Testis (tissue), 3 donors: ENCODE data around the gene ZBTB20. TPM values are rescaled to one million over a fixed set of nuclear protein-coding genes. Genes with fewer than 3 reads are reported as not detected.

Experiments used
- DNase-seq: peaks from one replicate; pipeline ENCODE4 v3.0.0-alpha.2; 2019
- H3K27ac ChIP-seq, 2 donors: fragments of 200-600 bp; sonication (generic); one replicate each; pipeline ENCODE4 v1.5.1; 2019
- H3K27me3 ChIP-seq: fragments of 200-600 bp; sonication (generic); one replicate; pipeline ENCODE4 v1.5.1; 2019
- H3K36me3 ChIP-seq: fragments of 200-600 bp; sonication (generic); one replicate; pipeline ENCODE4 v1.5.1; 2017; ENCODE audit warnings: low read depth; ENCODE audit errors: missing control alignments
- H3K4me1 ChIP-seq: fragments of 200-600 bp; sonication (generic); one replicate; pipeline ENCODE4 v1.5.1; 2019
- H3K4me3 ChIP-seq, 2 donors: fragments of 200-600 bp; sonication (generic); one replicate each; pipeline ENCODE4 v1.5.1; 2017 to 2019
- H3K9me3 ChIP-seq: fragments of 200-600 bp; sonication (generic); one replicate; pipeline ENCODE4 v1.5.1; 2017
- CTCF ChIP-seq, 3 experiments: fragments of 450-650 bp in 2 of 3; fragments of 200-600 bp in 1 of 3; sonication (generic) in 1 of 3; IDR thresholded peaks; one replicate each; pipeline ENCODE4 v1.5.1; 2016 to 2019; ENCODE audit warnings: antibody characterized with exemption in 3 of 3, mild to moderate bottlenecking in 2 of 3, moderate library complexity in 1 of 3
- POLR2A ChIP-seq: fragments of 450-650 bp; IDR thresholded peaks from one replicate; pipeline ENCODE4 v1.6.1; 2017; ENCODE audit warnings: antibody characterized with exemption, mild to moderate bottlenecking, moderate library complexity
- WGBS, 2 donors: methylation state at CpG; one replicate each; pipeline ENCODE4 v1.1.5; 2018; 5-methylcytosine and 5-hydroxymethylcytosine counted together
- intact Hi-C: fragments of 100-400 bp; cut with DNase I; formaldehyde crosslinking; loops from one replicate; pipeline ENCODE4 v1.15.1; 2023; ENCODE audit warnings: low total_unique reads
- polyA plus RNA-seq: library from polyadenylated mRNA; stranded (reverse); fragments of 350-450 nt; fragmentation: Illumina TruSeq; extraction: RNeasy Lipid Tissue Mini Kit (QIAGEN cat#74804); gene quantifications from one replicate; pipeline ENCODE4 v1.2.3, GENCODE V29; 2014; ENCODE audit warnings: low read depth, low replicate concordance; ENCODE audit not compliant: insufficient read depth
- total RNA-seq, 2 donors: library from RNA; depleted of rRNA; stranded (reverse); fragments of >200 nt; gene quantifications; one replicate each; pipeline ENCODE4 v1.2.3, GENCODE V29; 2016

The ZBTB20 gene
- total and polyA plus RNA-seq, 3 donors from 2014 or later = 36.8 to 179 (median 126) TPM

- 29 to 42% methylated on average over 2 of the region's 2 CpGs for WGBS, 2 donors
- TF ChIP-seq POLR2A (no peak), CTCF (IDR thresholded peaks at IDR 0.05) (no peak)
- H3K9me3 ChIP-seq = no peaks in the 10 kb centered on the region
- no peaks in the 10 kb centered on the region for H3K36me3 ChIP-seq
- DNase-seq = no peak
- peak overlapping the region in 1 of 2 donors; percentile 4 for H3K27ac ChIP-seq
- H3K4me1 ChIP-seq = no peaks in the 10 kb centered on the region
- no peaks in the 10 kb centered on the region for H3K27me3 ChIP-seq
- no peak overlapping the region for H3K4me3 ChIP-seq
- intact Hi-C loops = no loop called here
Measured at GRCh38 chr3:114606336-114606735, 540.8 kb downstream of the ZBTB20 start.

GRCh38 chr3:114600571-114600970 is 546.5 kb downstream of the ZBTB20 start:
- H3K4me1 ChIP-seq = peaks cover 17% of the 10 kb centered on the region
- TF ChIP-seq POLR2A (no peak), CTCF (IDR thresholded peaks at IDR 0.05) (no peak)
- H3K27ac ChIP-seq = no peak overlapping the region
- no peak for DNase-seq
- H3K27me3 ChIP-seq = no peaks in the 10 kb centered on the region
- H3K9me3 ChIP-seq = no peaks in the 10 kb centered on the region
- H3K4me3 ChIP-seq = no peak overlapping the region
- WGBS, 2 donors = 85 to 86% methylated on average over 1 of the region's 1 CpG
- intact Hi-C loops = no loop called here
- no peaks in the 10 kb centered on the region for H3K36me3 ChIP-seq

- no peaks in the 10 kb centered on the region for H3K36me3 ChIP-seq
- H3K27me3 ChIP-seq = no peaks in the 10 kb centered on the region
- DNase-seq = no peak
- H3K4me3 ChIP-seq = no peak overlapping the region
- no peak overlapping the region for H3K27ac ChIP-seq
- no peaks in the 10 kb centered on the region for H3K9me3 ChIP-seq
- no peak for TF ChIP-seq CTCF (IDR thresholded peaks at IDR 0.05)
- TF ChIP-seq POLR2A = no peak
- intact Hi-C loops = no loop called here
- H3K4me1 ChIP-seq = peaks cover 23% of the 10 kb centered on the region
Measured at GRCh38 chr3:114597871-114598270, 549.2 kb downstream of the ZBTB20 start.

GRCh38 chr3:114597012-114597411 is 550.1 kb downstream of the ZBTB20 start:
- Histone ChIP-seq H3K4me3 (no peak overlapping the region), H3K4me1 (peaks cover 23% of the 10 kb centered on the region), H3K36me3 (no peaks in the 10 kb centered on the region), H3K9me3 (no peaks in the 10 kb centered on the region), H3K27me3 (no peaks in the 10 kb centered on the region), H3K27ac (no peak overlapping the region)
- TF ChIP-seq CTCF (IDR thresholded peaks at IDR 0.05) (no peak), POLR2A (no peak)
- DNase-seq = no peak
- intact Hi-C loops = no loop called here
- WGBS, 2 donors = 56 to 64% methylated on average over 4 of the region's 4 CpGs

- no peak for DNase-seq
- H3K27ac ChIP-seq = no peak overlapping the region
- peaks cover 23% of the 10 kb centered on the region for H3K4me1 ChIP-seq
- TF ChIP-seq CTCF (IDR thresholded peaks at IDR 0.05) = no peak
- no peak for TF ChIP-seq POLR2A
- intact Hi-C loops = no loop called here
- no peaks in the 10 kb centered on the region for H3K27me3 ChIP-seq
- no peaks in the 10 kb centered on the region for H3K9me3 ChIP-seq
- no peak overlapping the region for H3K4me3 ChIP-seq
- 79 to 85% methylated on average over 2 of the region's 2 CpGs for WGBS, 2 donors
- no peaks in the 10 kb centered on the region for H3K36me3 ChIP-seq
Measured at GRCh38 chr3:114596147-114596546, 550.9 kb downstream of the ZBTB20 start.
